ENCODE measurements around the gene CLPTM1L. TPM values are rescaled to one million over a fixed set of nuclear protein-coding genes. Genes with fewer than 3 reads are reported as not detected.

The CLPTM1L gene
- total RNA-seq, 2 donors from 2014 or later, result 68.0 to 89.4 TPM

DNA sequence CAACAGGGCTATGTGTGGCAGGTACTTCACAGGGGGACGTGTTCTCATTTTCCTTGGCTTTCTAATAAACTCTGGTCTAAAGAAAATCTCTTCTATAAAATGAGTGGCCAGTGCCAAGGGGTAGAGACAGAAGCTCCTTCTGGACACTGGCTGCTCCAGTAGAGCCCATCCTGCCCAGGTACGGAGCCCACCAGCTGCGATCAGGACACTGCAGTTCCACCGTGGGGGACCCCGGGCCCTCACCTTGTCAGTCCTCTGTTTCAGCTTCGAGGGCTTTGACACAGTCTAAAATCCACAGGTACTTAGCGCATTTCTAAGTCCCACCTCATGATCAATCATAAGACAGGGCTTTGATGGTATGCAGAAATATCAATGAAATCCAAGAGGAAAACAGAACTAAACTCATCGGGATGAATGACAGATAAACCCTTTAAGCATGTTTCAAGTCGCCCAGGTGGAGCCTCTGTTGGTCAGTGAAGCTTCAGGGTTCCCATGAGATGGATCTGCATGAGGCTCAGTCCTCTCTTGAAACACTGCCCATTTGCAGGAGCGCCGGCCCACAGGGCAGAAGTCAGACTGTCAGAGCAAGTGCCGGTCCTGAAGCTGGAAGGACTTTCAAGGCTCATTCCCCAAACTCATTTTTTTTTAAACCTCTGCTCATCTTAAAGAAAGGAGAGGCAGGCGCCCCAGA is 29.7 kb downstream of the CLPTM1L start:
- Histone ChIP-seq H3K36me3 (ENCODE audit: control insufficient read depth, insufficient read depth, low read length) (peaks cover 20% of the 10 kb centered on the region), H3K9me3 (ENCODE audit: control insufficient read depth, low read length) (peaks cover 6% of the 10 kb centered on the region), H3K4me1 (ENCODE audit: control insufficient read depth, insufficient read depth, low read length) (peaks cover 6% of the 10 kb centered on the region), H3K4me3 (ENCODE audit: low read length) (no peak overlapping the region), H3K27ac (ENCODE audit: low read depth, low read length) (no peak overlapping the region), H3K27me3 (ENCODE audit: control insufficient read depth, insufficient read depth, low read length, poor library complexity, severe bottlenecking) (no peaks in the 10 kb centered on the region), H3K9ac (ENCODE audit: extremely low read depth, low read length, poor library complexity, severe bottlenecking) (no peak overlapping the region)
- TF ChIP-seq, protein P1, sequence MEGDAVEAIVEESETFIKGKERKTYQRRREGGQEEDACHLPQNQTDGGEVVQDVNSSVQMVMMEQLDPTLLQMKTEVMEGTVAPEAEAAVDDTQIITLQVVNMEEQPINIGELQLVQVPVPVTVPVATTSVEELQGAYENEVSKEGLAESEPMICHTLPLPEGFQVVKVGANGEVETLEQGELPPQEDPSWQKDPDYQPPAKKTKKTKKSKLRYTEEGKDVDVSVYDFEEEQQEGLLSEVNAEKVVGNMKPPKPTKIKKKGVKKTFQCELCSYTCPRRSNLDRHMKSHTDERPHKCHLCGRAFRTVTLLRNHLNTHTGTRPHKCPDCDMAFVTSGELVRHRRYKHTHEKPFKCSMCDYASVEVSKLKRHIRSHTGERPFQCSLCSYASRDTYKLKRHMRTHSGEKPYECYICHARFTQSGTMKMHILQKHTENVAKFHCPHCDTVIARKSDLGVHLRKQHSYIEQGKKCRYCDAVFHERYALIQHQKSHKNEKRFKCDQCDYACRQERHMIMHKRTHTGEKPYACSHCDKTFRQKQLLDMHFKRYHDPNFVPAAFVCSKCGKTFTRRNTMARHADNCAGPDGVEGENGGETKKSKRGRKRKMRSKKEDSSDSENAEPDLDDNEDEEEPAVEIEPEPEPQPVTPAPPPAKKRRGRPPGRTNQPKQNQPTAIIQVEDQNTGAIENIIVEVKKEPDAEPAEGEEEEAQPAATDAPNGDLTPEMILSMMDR (conservative IDR thresholded peaks at IDR 0.05), result no peak
- no peak overlapping the region for H3K4me3 Mint-ChIP-seq
- DNase-seq, result peak; percentile 40
- H3K9me3 Mint-ChIP-seq, result peaks cover 16% of the 10 kb centered on the region
- 93 to 99% methylated on average over 7 to 13 of the region's 13 CpGs for WGBS, 2 experiments (ENCODE audit: insufficient coverage in 1 of 2, insufficient read length in 1 of 2)
- peaks cover 4% of the 10 kb centered on the region for H3K27me3 Mint-ChIP-seq (ENCODE audit: insufficient read depth)
- no peak overlapping the region for H3K27ac Mint-ChIP-seq
- peaks cover 23% of the 10 kb centered on the region for H3K36me3 Mint-ChIP-seq (ENCODE audit: low read depth)
- peaks cover 21% of the 10 kb centered on the region for H3K4me1 Mint-ChIP-seq

DNA sequence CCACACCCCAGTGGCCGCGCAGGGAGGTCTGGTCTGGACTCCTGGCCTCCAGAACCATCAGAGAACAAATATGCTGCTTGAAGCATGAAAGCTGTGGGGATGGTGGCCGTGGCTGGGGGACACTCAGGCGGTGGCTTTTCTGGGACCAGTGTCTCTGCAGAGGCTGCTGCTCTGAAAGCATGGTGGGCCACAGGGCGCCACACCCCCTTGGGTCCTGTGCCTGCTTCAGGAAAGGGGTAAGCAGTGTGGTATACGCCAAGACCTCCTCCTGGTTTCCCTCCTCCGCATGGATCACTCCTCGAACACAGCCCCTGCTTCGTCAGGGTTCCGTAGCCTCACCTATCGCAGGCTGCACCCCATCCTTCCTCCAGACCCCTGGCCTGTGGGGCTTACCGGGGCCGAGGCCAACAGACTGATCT is 30.3 kb downstream of the CLPTM1L start:
- 93 to 94% methylated on average over 9 to 13 of the region's 13 CpGs for WGBS, 2 experiments (ENCODE audit: insufficient coverage in 1 of 2, insufficient read length in 1 of 2)
- Mint-ChIP-seq H3K27me3 (ENCODE audit: insufficient read depth) (peaks cover 8% of the 10 kb centered on the region), H3K4me1 (peaks cover 21% of the 10 kb centered on the region), H3K27ac (no peak overlapping the region), H3K9me3 (peaks cover 19% of the 10 kb centered on the region), H3K4me3 (no peak overlapping the region), H3K36me3 (ENCODE audit: low read depth) (peaks cover 20% of the 10 kb centered on the region)
- Histone ChIP-seq H3K4me3 (ENCODE audit: low read length) (no peak overlapping the region), H3K36me3 (ENCODE audit: control insufficient read depth, insufficient read depth, low read length) (peaks cover 14% of the 10 kb centered on the region), H3K27me3 (ENCODE audit: control insufficient read depth, insufficient read depth, low read length, poor library complexity, severe bottlenecking) (no peaks in the 10 kb centered on the region), H3K4me1 (ENCODE audit: control insufficient read depth, insufficient read depth, low read length) (peaks cover 6% of the 10 kb centered on the region), H3K9me3 (ENCODE audit: control insufficient read depth, low read length) (peaks cover 6% of the 10 kb centered on the region), H3K9ac (ENCODE audit: extremely low read depth, low read length, poor library complexity, severe bottlenecking) (no peak overlapping the region), H3K27ac (ENCODE audit: low read depth, low read length) (no peak overlapping the region)
- no peak for DNase-seq
- TF ChIP-seq, protein P1 (conservative IDR thresholded peaks at IDR 0.05), result no peak

DNA sequence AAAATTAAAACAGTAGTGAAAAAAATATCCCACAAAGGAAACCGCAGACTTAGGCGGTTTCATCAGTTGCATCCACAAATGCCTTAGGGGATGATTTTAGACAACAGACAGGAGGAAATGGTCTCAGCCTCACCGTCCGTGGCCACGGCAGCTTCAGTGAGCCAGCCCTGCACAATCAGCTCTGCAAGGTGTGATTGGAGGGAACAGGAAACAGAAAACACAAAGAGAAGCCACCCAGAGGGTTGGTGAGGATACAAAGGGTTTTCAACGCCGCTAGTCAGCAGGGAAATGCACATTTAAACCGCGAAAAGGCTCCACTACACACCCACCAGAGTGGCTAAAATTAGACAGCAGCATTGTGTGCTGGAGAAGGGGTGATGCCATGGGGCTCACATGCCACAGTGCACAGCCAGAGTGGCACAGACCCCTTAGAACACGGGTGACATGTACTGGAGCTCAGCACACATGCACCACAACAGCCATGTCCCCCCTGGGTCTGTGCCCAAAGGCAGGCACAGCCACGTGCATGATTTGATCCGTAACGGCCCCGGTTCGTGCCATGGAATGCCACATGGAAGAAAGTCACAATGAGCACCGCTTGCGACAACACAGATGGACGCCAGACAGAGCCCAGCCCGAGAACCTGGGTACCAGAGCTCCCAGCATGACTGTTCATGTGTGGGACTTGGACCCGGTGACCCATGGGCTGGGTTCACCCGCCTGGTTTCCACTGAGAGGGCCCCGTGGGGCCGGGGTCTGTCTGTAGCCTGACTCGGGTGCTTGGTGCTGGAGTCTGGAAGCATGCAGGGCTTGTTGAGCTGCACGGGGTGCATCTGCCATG is 31.7 kb downstream of the CLPTM1L start:
- peaks cover 12% of the 10 kb centered on the region for H3K36me3 Mint-ChIP-seq (ENCODE audit: low read depth)
- WGBS, 2 experiments (ENCODE audit: insufficient coverage in 1 of 2, insufficient read length in 1 of 2), result 90 to 92% methylated on average over 22 to 25 of the region's 25 CpGs
- Histone ChIP-seq H3K27ac (ENCODE audit: low read depth, low read length) (no peak overlapping the region), H3K4me3 (ENCODE audit: low read length) (no peak overlapping the region), H3K9me3 (ENCODE audit: control insufficient read depth, low read length) (peaks cover 6% of the 10 kb centered on the region), H3K27me3 (ENCODE audit: control insufficient read depth, insufficient read depth, low read length, poor library complexity, severe bottlenecking) (no peaks in the 10 kb centered on the region), H3K4me1 (ENCODE audit: control insufficient read depth, insufficient read depth, low read length) (peaks cover 6% of the 10 kb centered on the region), H3K9ac (ENCODE audit: extremely low read depth, low read length, poor library complexity, severe bottlenecking) (no peak overlapping the region), H3K36me3 (ENCODE audit: control insufficient read depth, insufficient read depth, low read length) (peaks cover 12% of the 10 kb centered on the region)
- no peak overlapping the region for H3K4me3 Mint-ChIP-seq
- H3K9me3 Mint-ChIP-seq, result peaks cover 19% of the 10 kb centered on the region
- TF ChIP-seq, protein P1 (conservative IDR thresholded peaks at IDR 0.05), result no peak
- peaks cover 8% of the 10 kb centered on the region for H3K27me3 Mint-ChIP-seq (ENCODE audit: insufficient read depth)
- no peak overlapping the region for H3K27ac Mint-ChIP-seq
- H3K4me1 Mint-ChIP-seq, result peaks cover 21% of the 10 kb centered on the region
- peak; percentile 38 for DNase-seq

Measured in endodermal cell (in vitro differentiated cells).